Measurements from ENCODE around the gene EDC3. TPM values are rescaled to one million over a fixed set of nuclear protein-coding genes. Genes with fewer than 3 reads are reported as not detected.
"Not testable (repeated sequence)": the region's sequence is repeated elsewhere in the genome, so short reads cannot be mapped to it uniquely, and the experiment has no call there.

Gene EDC3
- total and polyA plus RNA-seq, 4 donors: 13.8 to 41.3 (median 28.0) TPM

GRCh38 chr15:74629696-74630095, 66.1 kb downstream of the EDC3 start:
- not testable (repeated sequence) for DNase-seq (ENCODE audit: low read depth in 4 of 6, low spot score in 6 of 6); H3K4me1 ChIP-seq (ENCODE audit: control insufficient read depth, insufficient read depth, low read length); H3K9me3 ChIP-seq (ENCODE audit: control insufficient read depth, insufficient read depth, low read length); H3K27me3 ChIP-seq (ENCODE audit: control insufficient read depth, insufficient read depth, low read length); H3K27ac ChIP-seq (ENCODE audit: low read depth, low read length); H3K4me3 ChIP-seq (ENCODE audit: low read depth, low read length)
- 89% methylated on average over 6 of the region's 10 CpGs for whole genome bisulfite sequencing (ENCODE audit: insufficient coverage)
- H3K36me3 ChIP-seq (ENCODE audit: control insufficient read depth, insufficient read depth, low read length): peaks cover 96% of the 10 kb centered on the region

GRCh38 chr15:74628949-74629348, 66.9 kb downstream of the EDC3 start:
- WGBS (ENCODE audit: insufficient coverage): 69% methylated on average over 3 of the region's 5 CpGs
- Histone ChIP-seq H3K4me3 (ENCODE audit: low read depth, low read length) (no peak overlapping the region), H3K36me3 (ENCODE audit: control insufficient read depth, insufficient read depth, low read length) (peaks cover 98% of the 10 kb centered on the region), H3K27me3 (ENCODE audit: control insufficient read depth, insufficient read depth, low read length) (no peaks in the 10 kb centered on the region), H3K27ac (ENCODE audit: low read depth, low read length) (no peak overlapping the region), H3K4me1 (ENCODE audit: control insufficient read depth, insufficient read depth, low read length) (peaks cover 7% of the 10 kb centered on the region), H3K9me3 (ENCODE audit: control insufficient read depth, insufficient read depth, low read length) (no peaks in the 10 kb centered on the region)
- no peak for DNase-seq (ENCODE audit: low read depth in 4 of 6, low spot score in 6 of 6)

GRCh38 chr15:74628199-74628598, 67.6 kb downstream of the EDC3 start:
- H3K36me3 ChIP-seq (ENCODE audit: control insufficient read depth, insufficient read depth, low read length): peaks cover 98% of the 10 kb centered on the region
- no peak for DNase-seq (ENCODE audit: low read depth in 4 of 6, low spot score in 6 of 6)
- H3K27ac ChIP-seq (ENCODE audit: low read depth, low read length): no peak overlapping the region
- WGBS (ENCODE audit: insufficient coverage): 93% methylated on average over 2 of the region's 3 CpGs
- no peak overlapping the region for H3K4me3 ChIP-seq (ENCODE audit: low read depth, low read length)
- H3K9me3 ChIP-seq (ENCODE audit: control insufficient read depth, insufficient read depth, low read length): no peaks in the 10 kb centered on the region
- H3K27me3 ChIP-seq (ENCODE audit: control insufficient read depth, insufficient read depth, low read length): no peaks in the 10 kb centered on the region
- peaks cover 7% of the 10 kb centered on the region for H3K4me1 ChIP-seq (ENCODE audit: control insufficient read depth, insufficient read depth, low read length)

DNA sequence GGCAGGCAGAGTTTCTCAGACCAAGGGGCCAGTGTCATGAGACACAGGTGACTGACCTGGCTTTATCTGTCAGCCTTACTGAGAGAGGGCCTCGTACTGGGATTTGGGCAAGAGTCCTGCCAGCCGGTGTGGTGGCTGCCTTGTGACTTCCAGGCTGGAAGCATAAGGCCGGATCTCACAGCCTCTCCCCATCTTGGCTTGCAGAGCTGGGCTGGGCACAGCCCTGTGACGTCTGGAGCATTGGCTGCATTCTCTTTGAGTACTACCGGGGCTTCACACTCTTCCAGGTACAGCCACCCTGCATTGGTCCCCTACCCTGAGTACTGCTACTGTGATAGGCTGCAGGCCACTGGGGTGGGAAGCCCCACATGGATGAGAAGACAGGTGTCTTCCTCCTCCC, 68.1 kb downstream of the EDC3 start:
- Histone ChIP-seq H3K4me1 (ENCODE audit: control insufficient read depth, insufficient read depth, low read length) (peaks cover 7% of the 10 kb centered on the region), H3K27ac (ENCODE audit: low read depth, low read length) (no peak overlapping the region), H3K9me3 (ENCODE audit: control insufficient read depth, insufficient read depth, low read length) (no peaks in the 10 kb centered on the region), H3K4me3 (ENCODE audit: low read depth, low read length) (no peak overlapping the region), H3K36me3 (ENCODE audit: control insufficient read depth, insufficient read depth, low read length) (peaks cover 98% of the 10 kb centered on the region), H3K27me3 (ENCODE audit: control insufficient read depth, insufficient read depth, low read length) (no peaks in the 10 kb centered on the region)
- WGBS (ENCODE audit: insufficient coverage): 95% methylated on average over 5 of the region's 5 CpGs
- DNase-seq (ENCODE audit: low read depth in 4 of 6, low spot score in 6 of 6): no peak

- Histone ChIP-seq H3K36me3 (ENCODE audit: control insufficient read depth, insufficient read depth, low read length) (peaks cover 98% of the 10 kb centered on the region), H3K27ac (ENCODE audit: low read depth, low read length) (no peak overlapping the region), H3K9me3 (ENCODE audit: control insufficient read depth, insufficient read depth, low read length) (no peaks in the 10 kb centered on the region), H3K27me3 (ENCODE audit: control insufficient read depth, insufficient read depth, low read length) (no peaks in the 10 kb centered on the region), H3K4me3 (ENCODE audit: low read depth, low read length) (no peak overlapping the region), H3K4me1 (ENCODE audit: control insufficient read depth, insufficient read depth, low read length) (peaks cover 8% of the 10 kb centered on the region)
- WGBS (ENCODE audit: insufficient coverage): 90% methylated on average over 3 of the region's 10 CpGs
- DNase-seq (ENCODE audit: low read depth in 4 of 6, low spot score in 6 of 6): no peak
These were observed 68.8 kb downstream of the EDC3 start for GRCh38 chr15:74626752-74627692.

DNA sequence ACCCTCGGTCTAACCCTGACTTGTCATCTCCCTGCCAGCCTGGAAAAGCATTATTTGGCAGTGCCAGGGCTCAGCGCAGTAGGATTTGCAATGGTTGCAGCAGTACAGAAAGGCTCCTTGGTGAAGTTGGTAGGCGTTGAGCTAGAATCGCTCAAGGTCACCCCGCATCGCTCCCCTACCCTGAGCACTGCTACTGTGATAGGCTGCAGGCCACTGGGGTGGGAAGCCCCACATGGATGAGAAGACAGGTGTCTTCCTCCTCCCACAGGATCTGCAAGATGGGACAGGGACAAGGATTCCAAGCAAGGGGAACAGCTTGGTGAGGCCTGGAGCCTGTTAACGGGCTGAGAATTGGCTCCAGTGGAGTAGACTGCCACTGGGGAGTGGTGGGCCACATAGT, 69.5 kb downstream of the EDC3 start:
- Histone ChIP-seq H3K27ac (ENCODE audit: low read depth, low read length) (no peak overlapping the region), H3K4me1 (ENCODE audit: control insufficient read depth, insufficient read depth, low read length) (peaks cover 15% of the 10 kb centered on the region), H3K4me3 (ENCODE audit: low read depth, low read length) (no peak overlapping the region), H3K9me3 (ENCODE audit: control insufficient read depth, insufficient read depth, low read length) (no peaks in the 10 kb centered on the region), H3K27me3 (ENCODE audit: control insufficient read depth, insufficient read depth, low read length) (no peaks in the 10 kb centered on the region), H3K36me3 (ENCODE audit: control insufficient read depth, insufficient read depth, low read length) (peaks cover 98% of the 10 kb centered on the region)
- no peak for DNase-seq (ENCODE audit: low read depth in 4 of 6, low spot score in 6 of 6)
- WGBS (ENCODE audit: insufficient coverage): 96% methylated on average over 6 of the region's 7 CpGs

- Histone ChIP-seq H3K27me3 (ENCODE audit: control insufficient read depth, insufficient read depth, low read length) (no peaks in the 10 kb centered on the region), H3K36me3 (ENCODE audit: control insufficient read depth, insufficient read depth, low read length) (peaks cover 98% of the 10 kb centered on the region), H3K4me1 (ENCODE audit: control insufficient read depth, insufficient read depth, low read length) (peaks cover 21% of the 10 kb centered on the region), H3K4me3 (ENCODE audit: low read depth, low read length) (no peak overlapping the region), H3K9me3 (ENCODE audit: control insufficient read depth, insufficient read depth, low read length) (no peaks in the 10 kb centered on the region), H3K27ac (ENCODE audit: low read depth, low read length) (no peak overlapping the region)
- 94% methylated on average over 5 of the region's 6 CpGs for WGBS (ENCODE audit: insufficient coverage)
- DNase-seq (ENCODE audit: low read depth in 4 of 6, low spot score in 6 of 6): no peak
These were observed 70.1 kb downstream of the EDC3 start for GRCh38 chr15:74625693-74626092.

DNA sequence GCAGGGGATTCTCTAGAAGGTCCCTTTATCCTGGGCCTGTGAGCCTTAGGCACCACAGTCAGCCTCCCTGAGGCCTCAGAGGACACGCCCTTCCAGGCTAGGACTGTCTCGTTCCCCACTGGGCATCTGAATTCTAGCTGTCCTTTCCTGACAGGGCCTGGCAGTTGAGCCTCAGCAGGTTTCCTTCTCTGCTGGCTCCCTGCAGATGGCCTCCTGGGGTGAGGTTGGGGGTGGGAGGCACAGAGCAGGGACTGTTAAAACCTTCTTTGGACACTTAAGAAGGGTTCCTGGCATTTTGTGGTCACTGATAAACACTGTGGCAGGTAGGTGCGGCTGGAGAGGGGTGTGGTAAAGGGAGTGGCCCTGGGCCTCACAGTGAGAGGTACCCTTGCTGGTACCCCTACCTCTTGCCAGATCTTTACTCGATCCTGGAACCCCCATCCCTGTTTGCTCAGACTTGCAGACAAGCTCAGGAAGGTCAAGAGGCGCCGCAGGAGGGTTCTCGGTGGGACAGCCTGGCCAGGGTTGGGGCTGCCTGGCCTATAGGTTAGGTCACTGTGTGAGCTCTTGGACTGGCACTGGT, 71.7 kb downstream of the EDC3 start:
- Histone ChIP-seq H3K27ac (ENCODE audit: low read depth, low read length) (no peak overlapping the region), H3K9me3 (ENCODE audit: control insufficient read depth, insufficient read depth, low read length) (no peaks in the 10 kb centered on the region), H3K4me3 (ENCODE audit: low read depth, low read length) (no peak overlapping the region), H3K27me3 (ENCODE audit: control insufficient read depth, insufficient read depth, low read length) (no peaks in the 10 kb centered on the region), H3K4me1 (ENCODE audit: control insufficient read depth, insufficient read depth, low read length) (peaks cover 22% of the 10 kb centered on the region), H3K36me3 (ENCODE audit: control insufficient read depth, insufficient read depth, low read length) (peaks cover 99% of the 10 kb centered on the region)
- WGBS (ENCODE audit: insufficient coverage): 87% methylated on average over 6 of the region's 7 CpGs
- DNase-seq (ENCODE audit: low read depth in 4 of 6, low spot score in 6 of 6): no peak

- DNase-seq (ENCODE audit: low read depth in 4 of 6, low spot score in 6 of 6): no peak
- no peak overlapping the region for H3K27ac ChIP-seq (ENCODE audit: low read depth, low read length)
- peaks cover 35% of the 10 kb centered on the region for H3K4me1 ChIP-seq (ENCODE audit: control insufficient read depth, insufficient read depth, low read length)
- no peak overlapping the region for H3K4me3 ChIP-seq (ENCODE audit: low read depth, low read length)
- no peaks in the 10 kb centered on the region for H3K27me3 ChIP-seq (ENCODE audit: control insufficient read depth, insufficient read depth, low read length)
- peaks cover 94% of the 10 kb centered on the region for H3K36me3 ChIP-seq (ENCODE audit: control insufficient read depth, insufficient read depth, low read length)
- H3K9me3 ChIP-seq (ENCODE audit: control insufficient read depth, insufficient read depth, low read length): no peaks in the 10 kb centered on the region
- 80% methylated on average over 1 of the region's 3 CpGs for WGBS (ENCODE audit: insufficient coverage)
These were observed 73.1 kb downstream of the EDC3 start for GRCh38 chr15:74622758-74623157.

DNA sequence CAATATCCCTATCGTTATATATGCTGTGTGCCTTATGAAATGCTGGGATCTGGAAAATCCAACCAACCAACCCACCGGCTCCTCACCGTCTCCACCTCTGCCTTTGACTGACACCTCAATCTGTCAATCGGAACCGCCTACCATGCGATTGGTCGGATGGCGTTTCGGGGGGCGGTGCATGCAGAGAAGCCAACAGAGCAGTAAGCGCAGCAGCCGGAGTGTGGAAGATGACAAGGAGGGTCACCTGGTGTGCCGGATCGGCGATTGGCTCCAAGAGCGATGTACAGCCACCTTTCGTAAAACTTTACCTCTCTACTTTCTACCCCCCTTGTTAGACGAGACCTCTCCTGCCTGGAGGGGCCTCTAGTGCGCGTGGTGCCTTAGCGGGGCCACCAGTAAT, 73.9 kb downstream of the EDC3 start:
- no peaks in the 10 kb centered on the region for H3K27me3 ChIP-seq (ENCODE audit: control insufficient read depth, insufficient read depth, low read length)
- H3K4me3 ChIP-seq (ENCODE audit: low read depth, low read length): no peak overlapping the region
- no peak overlapping the region for H3K27ac ChIP-seq (ENCODE audit: low read depth, low read length)
- peaks cover 86% of the 10 kb centered on the region for H3K36me3 ChIP-seq (ENCODE audit: control insufficient read depth, insufficient read depth, low read length)
- DNase-seq (ENCODE audit: low read depth in 4 of 6, low spot score in 6 of 6): peak in 1 of 6 donors; percentile 28
- peaks cover 35% of the 10 kb centered on the region for H3K4me1 ChIP-seq (ENCODE audit: control insufficient read depth, insufficient read depth, low read length)
- WGBS (ENCODE audit: insufficient coverage): 86% methylated on average over 9 of the region's 21 CpGs
- no peaks in the 10 kb centered on the region for H3K9me3 ChIP-seq (ENCODE audit: control insufficient read depth, insufficient read depth, low read length)
